ENCODE measurements around the gene FBLN2. TPM values are rescaled to one million over a fixed set of nuclear protein-coding genes. Genes with fewer than 3 reads are reported as not detected.

FBLN2 gene
- total RNA-seq, 3 donors from 2014 or later (not counting 1 experiment from before 2014, with no cell fraction given), result 0.61 to 2.7 (median 1.6) TPM

- H3K9me3 ChIP-seq (ENCODE audit: control insufficient read depth, insufficient read depth, low read length), result no peaks in the 10 kb centered on the region
- H3K27ac Mint-ChIP-seq, result no peak overlapping the region
- WGBS (ENCODE audit: insufficient coverage), result 83% methylated on average over 8 of the region's 8 CpGs
- no peak overlapping the region for H3K4me3 ChIP-seq (ENCODE audit: low read length)
- ATAC-seq (no peak), DNase-seq (no peak)
- no peaks in the 10 kb centered on the region for H3K36me3 Mint-ChIP-seq
- H3K4me3 Mint-ChIP-seq, result no peak overlapping the region
- H3K27ac ChIP-seq (ENCODE audit: low read length), result no peak overlapping the region
- no peaks in the 10 kb centered on the region for H3K27me3 ChIP-seq (ENCODE audit: control insufficient read depth, insufficient read depth, low read length)
- no peaks in the 10 kb centered on the region for H3K9me3 Mint-ChIP-seq
- no peaks in the 10 kb centered on the region for H3K4me1 ChIP-seq (ENCODE audit: control insufficient read depth, insufficient read depth, low read length)
- no peak for TF ChIP-seq CTCF (IDR thresholded peaks at IDR 0.05)
- H3K36me3 ChIP-seq (ENCODE audit: control insufficient read depth, insufficient read depth, low read length), result no peaks in the 10 kb centered on the region
- no peaks in the 10 kb centered on the region for H3K27me3 Mint-ChIP-seq (ENCODE audit: low read depth in 2 of 2)
- H3K4me1 Mint-ChIP-seq, result no peaks in the 10 kb centered on the region
- intact Hi-C loops (cut with micrococcal nuclease), result no loop called here
Measured at GRCh38 chr3:13636874-13637273, 87.9 kb downstream of the FBLN2 start.

DNA sequence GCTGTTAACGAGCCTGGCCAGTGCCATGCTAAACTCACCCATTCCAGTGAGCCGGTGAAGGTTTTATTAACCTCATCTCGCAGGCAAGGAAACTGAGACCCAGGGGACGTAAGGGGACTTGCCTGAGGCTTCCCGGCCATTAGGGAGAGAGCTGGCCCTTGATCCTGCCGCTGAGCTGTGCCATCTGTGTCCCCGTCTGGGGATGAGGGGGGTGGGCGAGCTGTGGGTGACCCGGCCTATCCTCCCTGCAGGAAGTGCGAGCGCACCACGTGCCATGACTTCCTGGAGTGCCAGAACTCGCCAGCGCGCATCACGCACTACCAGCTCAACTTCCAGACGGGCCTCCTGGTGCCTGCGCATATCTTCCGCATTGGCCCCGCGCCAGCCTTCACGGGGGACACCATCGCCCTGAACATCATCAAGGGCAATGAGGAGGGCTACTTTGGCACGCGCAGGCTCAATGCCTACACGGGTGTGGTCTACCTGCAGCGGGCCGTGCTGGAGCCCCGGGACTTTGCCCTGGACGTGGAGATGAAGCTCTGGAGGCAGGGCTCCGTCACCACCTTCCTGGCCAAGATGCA lies 88.5 kb downstream of the FBLN2 start:
- H3K27ac Mint-ChIP-seq, result no peak overlapping the region
- no peak overlapping the region for H3K4me3 ChIP-seq (ENCODE audit: low read length)
- no peak overlapping the region for H3K4me3 Mint-ChIP-seq
- no peaks in the 10 kb centered on the region for H3K4me1 Mint-ChIP-seq
- no peak for DNase-seq
- no peaks in the 10 kb centered on the region for H3K9me3 ChIP-seq (ENCODE audit: control insufficient read depth, insufficient read depth, low read length)
- 89% methylated on average over 31 of the region's 31 CpGs for WGBS (ENCODE audit: insufficient coverage)
- no peaks in the 10 kb centered on the region for H3K27me3 Mint-ChIP-seq (ENCODE audit: low read depth in 2 of 2)
- intact Hi-C loops (cut with micrococcal nuclease), result no loop called here
- no peaks in the 10 kb centered on the region for H3K4me1 ChIP-seq (ENCODE audit: control insufficient read depth, insufficient read depth, low read length)
- no peak for TF ChIP-seq CTCF (IDR thresholded peaks at IDR 0.05)
- no peaks in the 10 kb centered on the region for H3K9me3 Mint-ChIP-seq
- no peaks in the 10 kb centered on the region for H3K27me3 ChIP-seq (ENCODE audit: control insufficient read depth, insufficient read depth, low read length)
- no peak overlapping the region for H3K27ac ChIP-seq (ENCODE audit: low read length)
- H3K36me3 Mint-ChIP-seq, result no peaks in the 10 kb centered on the region
- no peaks in the 10 kb centered on the region for H3K36me3 ChIP-seq (ENCODE audit: control insufficient read depth, insufficient read depth, low read length)
- no peak for ATAC-seq

DNA sequence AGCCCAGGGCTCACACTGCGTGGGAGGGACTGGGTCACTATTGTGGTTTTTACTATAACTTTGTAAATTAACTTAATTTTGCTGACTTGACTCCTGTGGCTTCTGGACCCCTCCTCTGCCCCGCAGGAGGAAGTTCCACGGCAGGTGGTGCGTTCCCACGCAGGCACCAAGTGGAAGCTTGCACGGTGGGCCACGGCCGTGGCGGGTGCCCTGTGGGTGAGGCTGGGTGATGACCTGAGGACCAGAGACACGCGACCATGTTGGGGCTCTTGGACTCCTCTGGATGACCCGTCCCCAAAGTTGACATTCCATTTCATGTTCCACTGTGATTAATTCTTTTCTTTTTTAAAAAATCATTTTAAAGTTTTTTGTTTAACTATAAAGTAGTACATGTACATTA lies 89.0 kb downstream of the FBLN2 start:
- intact Hi-C loops (cut with micrococcal nuclease), result no loop called here
- no peak overlapping the region for H3K27ac Mint-ChIP-seq
- no peak for TF ChIP-seq CTCF (IDR thresholded peaks at IDR 0.05)
- Histone ChIP-seq H3K4me1 (ENCODE audit: control insufficient read depth, insufficient read depth, low read length) (no peaks in the 10 kb centered on the region), H3K27me3 (ENCODE audit: control insufficient read depth, insufficient read depth, low read length) (no peaks in the 10 kb centered on the region), H3K27ac (ENCODE audit: low read length) (no peak overlapping the region), H3K4me3 (ENCODE audit: low read length) (no peak overlapping the region), H3K9me3 (ENCODE audit: control insufficient read depth, insufficient read depth, low read length) (no peaks in the 10 kb centered on the region), H3K36me3 (ENCODE audit: control insufficient read depth, insufficient read depth, low read length) (no peaks in the 10 kb centered on the region)
- H3K9me3 Mint-ChIP-seq, result no peaks in the 10 kb centered on the region
- ATAC-seq (no peak), DNase-seq (no peak)
- H3K4me3 Mint-ChIP-seq, result no peak overlapping the region
- no peaks in the 10 kb centered on the region for H3K27me3 Mint-ChIP-seq (ENCODE audit: low read depth in 2 of 2)
- no peaks in the 10 kb centered on the region for H3K36me3 Mint-ChIP-seq
- WGBS (ENCODE audit: insufficient coverage), result 39% methylated on average over 11 of the region's 12 CpGs
- no peaks in the 10 kb centered on the region for H3K4me1 Mint-ChIP-seq

DNA sequence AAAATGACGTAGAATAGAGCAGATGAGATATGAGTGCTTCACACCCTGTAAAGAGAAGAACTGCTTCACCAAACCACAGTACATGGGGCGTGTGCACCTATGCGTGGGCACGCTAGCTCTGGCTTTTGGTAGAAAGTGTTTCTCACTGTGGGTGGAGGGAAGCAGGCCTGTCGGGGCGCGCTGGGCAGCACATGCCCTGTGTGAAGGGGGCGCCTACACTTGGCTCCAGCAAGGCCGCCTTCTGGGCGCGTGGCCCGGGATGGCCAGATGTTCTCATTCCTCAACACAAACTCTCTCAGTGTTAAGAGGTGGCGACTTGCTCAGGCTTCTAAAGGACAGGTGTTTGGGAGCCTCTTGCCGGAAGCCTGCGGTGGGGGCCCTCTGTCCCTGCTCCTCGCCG lies 90.0 kb downstream of the FBLN2 start:
- Mint-ChIP-seq H3K27ac (no peak overlapping the region), H3K9me3 (no peaks in the 10 kb centered on the region), H3K27me3 (ENCODE audit: low read depth in 2 of 2) (peaks cover 0 to 3% of the 10 kb centered on the region in 2 donors), H3K4me3 (no peak overlapping the region), H3K36me3 (no peaks in the 10 kb centered on the region), H3K4me1 (no peaks in the 10 kb centered on the region)
- H3K36me3 ChIP-seq (ENCODE audit: control insufficient read depth, insufficient read depth, low read length), result no peaks in the 10 kb centered on the region
- WGBS (ENCODE audit: insufficient coverage), result 82% methylated on average over 17 of the region's 17 CpGs
- H3K27ac ChIP-seq (ENCODE audit: low read length), result no peak overlapping the region
- ATAC-seq (peak in 1 of 3 donors; percentile 38), DNase-seq (no peak)
- H3K4me3 ChIP-seq (ENCODE audit: low read length), result no peak overlapping the region
- no peaks in the 10 kb centered on the region for H3K27me3 ChIP-seq (ENCODE audit: control insufficient read depth, insufficient read depth, low read length)
- H3K9me3 ChIP-seq (ENCODE audit: control insufficient read depth, insufficient read depth, low read length), result no peaks in the 10 kb centered on the region
- intact Hi-C loops (cut with micrococcal nuclease), result no loop called here
- H3K4me1 ChIP-seq (ENCODE audit: control insufficient read depth, insufficient read depth, low read length), result no peaks in the 10 kb centered on the region
- TF ChIP-seq CTCF (IDR thresholded peaks at IDR 0.05), result no peak
